Fibroblast of lung (primary cell): ENCODE measurements around the gene DIRAS2. TPM values are rescaled to one million over a fixed set of nuclear protein-coding genes. Genes with fewer than 3 reads are reported as not detected.

Experiments used
- DNase-seq, 2 donors: peaks; one replicate each; pipeline versions ENCODE4 v3.0.0 to v3.0.0-alpha.2; 2010; ENCODE audit warnings: low read depth in 2 of 2
- H2AFZ ChIP-seq: 2 replicates; pipeline ENCODE4 v1.5.1; 2012; ENCODE audit warnings: low read length, control low read depth, inconsistent platforms
- H3K27ac ChIP-seq: 2 replicates; pipeline ENCODE4 v1.5.1; 2011; ENCODE audit warnings: low read length, control low read depth; ENCODE audit not compliant: insufficient read depth
- H3K27me3 ChIP-seq: 2 replicates; pipeline ENCODE4 v1.5.1; 2011; ENCODE audit warnings: mild to moderate bottlenecking, low read length; ENCODE audit not compliant: control insufficient read depth, insufficient read depth
- H3K36me3 ChIP-seq: 2 replicates; pipeline ENCODE4 v1.5.1; 2011; ENCODE audit warnings: low read length; ENCODE audit not compliant: control insufficient read depth, insufficient read depth
- H3K4me1 ChIP-seq: 2 replicates; pipeline ENCODE4 v1.5.1; 2011; ENCODE audit warnings: low read length; ENCODE audit not compliant: control insufficient read depth, insufficient read depth; ENCODE audit errors: extremely low read depth
- H3K4me2 ChIP-seq: 2 replicates; pipeline ENCODE4 v1.5.1; 2011; ENCODE audit warnings: low read length, control low read depth; ENCODE audit not compliant: insufficient read depth; ENCODE audit errors: extremely low read depth
- H3K4me3 ChIP-seq, 4 experiments: fragments of 200-600 bp in 1 of 4; sonication (generic) in 1 of 4; replicated peaks in 1 of 4; 2 replicates each; pipeline ENCODE4 v1.5.1; 2011 to 2016; ENCODE audit warnings: low read length in 4 of 4, low read depth in 3 of 4, mild to moderate bottlenecking in 3 of 4, control low read depth in 2 of 4, inconsistent platforms in 1 of 4, mixed read lengths in 1 of 4; ENCODE audit not compliant: insufficient read depth in 1 of 4; ENCODE audit errors: control extremely low read depth in 1 of 4
- H3K79me2 ChIP-seq: 2 replicates; pipeline ENCODE4 v1.5.1; 2012; ENCODE audit warnings: mild to moderate bottlenecking, low read length, inconsistent platforms; ENCODE audit not compliant: control insufficient read depth, insufficient read depth
- H3K9ac ChIP-seq: 2 replicates; pipeline ENCODE4 v1.5.1; 2011; ENCODE audit warnings: mild to moderate bottlenecking, low read length, control low read depth; ENCODE audit not compliant: insufficient read depth
- H3K9me3 ChIP-seq: 2 replicates; pipeline ENCODE4 v1.5.1; 2012; ENCODE audit warnings: low read depth, low read length; ENCODE audit not compliant: control insufficient read depth, insufficient read depth
- H4K20me1 ChIP-seq: 2 replicates; pipeline ENCODE4 v1.5.1; 2011; ENCODE audit warnings: low read length; ENCODE audit not compliant: control insufficient read depth, insufficient read depth; ENCODE audit errors: extremely low read depth
- CTCF ChIP-seq, 2 donors: IDR thresholded peaks in 1 of 2; conservative IDR thresholded peaks in 1 of 2; 1 replicate in 1 of 2; 2 replicates in 1 of 2; pipeline ENCODE4 v1.5.1; 2011 to 2012; ENCODE audit warnings: low read length in 2 of 2, control low read depth in 1 of 2, inconsistent platforms in 1 of 2, low read depth in 1 of 2, mild to moderate bottlenecking in 1 of 2
- EZH2 ChIP-seq: IDR thresholded peaks from 2 replicates; pipeline ENCODE4 v1.5.1; 2012; ENCODE audit warnings: low read length, control low read depth, mild to moderate bottlenecking; ENCODE audit errors: missing control alignments
- polyA plus RNA-seq, 2 donors: library from polyadenylated mRNA; depleted of rRNA in 1 of 2; stranded (reverse) in 1 of 2; unstranded in 1 of 2; fragments of >200 nt; gene quantifications; 2 replicates each; pipeline ENCODE4 v1.2.1, GENCODE V29; 2011 to 2012; ENCODE audit warnings: missing spikeins in 1 of 2
- total RNA-seq: library from RNA; depleted of rRNA; stranded (reverse); fragments of >200 nt; gene quantifications from 2 replicates; pipeline ENCODE4 v1.2.1, GENCODE V29; 2014

Gene DIRAS2
- total and polyA plus RNA-seq, 2 donors (not counting 1 experiment from before 2014, with no cell fraction given): 0.01 to 0.66 TPM

GRCh38 chr9:90651246-90651645, 8.6 kb upstream of the DIRAS2 start:
- Histone ChIP-seq H3K9ac (no peak overlapping the region), H3K4me2 (no peak overlapping the region), H3K27ac (no peak overlapping the region), H4K20me1 (no peaks in the 10 kb centered on the region), H3K9me3 (no peaks in the 10 kb centered on the region), H3K4me3 (no peak overlapping the region), H3K27me3 (no peaks in the 10 kb centered on the region), H3K4me1 (no peaks in the 10 kb centered on the region), H3K79me2 (no peaks in the 10 kb centered on the region), H3K36me3 (no peaks in the 10 kb centered on the region), H2AFZ (no peak overlapping the region)
- TF ChIP-seq EZH2: no peak
- DNase-seq: no peak

- no peak overlapping the region for H3K4me3 ChIP-seq
- TF ChIP-seq EZH2: no peak
- TF ChIP-seq CTCF (conservative IDR thresholded peaks at IDR 0.05 in 1 of 2, IDR thresholded peaks at IDR 0.05 in 1 of 2; ENCODE audit: low read depth in 1 of 2, low read length in 2 of 2): no peak
- no peaks in the 10 kb centered on the region for H3K36me3 ChIP-seq
Observed at GRCh38 chr9:90647843-90648242, 5.2 kb upstream of the DIRAS2 start.

DNA sequence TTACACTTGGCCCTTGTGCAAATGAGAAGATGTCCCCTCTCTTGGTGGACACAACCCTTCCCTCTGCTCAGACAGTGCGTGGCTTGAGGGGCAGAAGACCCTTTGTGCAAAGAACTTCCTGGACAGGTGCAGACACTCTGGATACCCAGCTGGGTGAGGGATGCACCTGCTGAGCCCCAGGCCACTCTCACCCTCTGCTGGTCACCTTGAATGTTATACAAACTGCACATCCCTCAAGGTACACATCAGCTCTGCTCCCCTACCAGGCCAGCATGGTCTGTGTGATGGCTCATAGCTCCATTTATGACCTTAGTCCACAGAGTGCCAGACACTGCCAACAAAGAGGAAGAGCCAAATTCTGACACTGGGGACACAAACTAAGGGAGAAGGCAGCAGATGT, 3.1 kb upstream of the DIRAS2 start:
- Histone ChIP-seq H2AFZ (no peak overlapping the region), H4K20me1 (no peaks in the 10 kb centered on the region), H3K27me3 (peaks cover 8% of the 10 kb centered on the region), H3K9me3 (no peaks in the 10 kb centered on the region), H3K79me2 (no peaks in the 10 kb centered on the region), H3K9ac (no peak overlapping the region), H3K36me3 (no peaks in the 10 kb centered on the region), H3K4me1 (no peaks in the 10 kb centered on the region), H3K4me2 (no peak overlapping the region), H3K4me3 (no peak overlapping the region), H3K27ac (no peak overlapping the region)
- TF ChIP-seq EZH2 (no peak), CTCF (conservative IDR thresholded peaks at IDR 0.05 in 1 of 2, IDR thresholded peaks at IDR 0.05 in 1 of 2; ENCODE audit: low read depth in 1 of 2, low read length in 2 of 2) (no peak)
- DNase-seq: no peak

More at GRCh38 chr9:90647843-90648242, 5.2 kb upstream of the DIRAS2 start:
- no peaks in the 10 kb centered on the region for H3K9me3 ChIP-seq
- no peaks in the 10 kb centered on the region for H3K4me1 ChIP-seq
- no peak overlapping the region for H2AFZ ChIP-seq
- no peaks in the 10 kb centered on the region for H3K79me2 ChIP-seq
- no peak overlapping the region for H3K4me2 ChIP-seq
- no peak overlapping the region for H3K27ac ChIP-seq
- no peaks in the 10 kb centered on the region for H3K27me3 ChIP-seq
- no peak for DNase-seq
- H4K20me1 ChIP-seq: no peaks in the 10 kb centered on the region
- no peak overlapping the region for H3K9ac ChIP-seq
